Lower leg skin (tissue), 3 donors: ENCODE measurements around the gene CCNH.

ENCODE experiments used
- POLR2A ChIP-seq, 2 donors: fragments of 450-650 bp; IDR thresholded peaks; one replicate each; pipeline ENCODE4 v1.6.1; 2016 to 2017; ENCODE audit warnings: antibody characterized with exemption in 2 of 2, mild to moderate bottlenecking in 1 of 2, moderate library complexity in 1 of 2
- TF ChIP-seq, protein P1 (sequence below), 3 donors: fragments of 450-650 bp; IDR thresholded peaks; one replicate each; pipeline ENCODE4 v1.5.1; 2016; ENCODE audit warnings: antibody characterized with exemption in 3 of 3, mild to moderate bottlenecking in 3 of 3, moderate library complexity in 2 of 3

DNA sequence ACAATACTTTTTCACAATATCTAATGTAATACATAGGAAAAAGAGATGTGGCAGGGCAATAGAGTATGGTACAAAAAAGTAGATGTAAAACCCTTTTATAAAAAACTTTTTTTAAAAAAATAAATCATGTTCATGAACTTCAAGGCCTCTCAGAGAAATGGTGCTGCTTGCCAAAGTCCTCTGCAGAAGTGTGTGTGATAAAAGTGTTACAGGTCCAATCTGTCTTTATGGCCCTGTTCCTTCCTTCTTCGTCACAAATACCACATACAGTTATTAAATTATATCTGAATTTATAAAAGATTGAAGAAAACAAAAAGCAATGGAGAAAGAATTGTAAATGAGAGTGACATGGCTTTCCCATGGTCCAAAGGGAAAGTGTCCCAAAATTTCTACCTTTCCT, 21.7 kb upstream of the CCNH start:
- TF ChIP-seq, protein P1, sequence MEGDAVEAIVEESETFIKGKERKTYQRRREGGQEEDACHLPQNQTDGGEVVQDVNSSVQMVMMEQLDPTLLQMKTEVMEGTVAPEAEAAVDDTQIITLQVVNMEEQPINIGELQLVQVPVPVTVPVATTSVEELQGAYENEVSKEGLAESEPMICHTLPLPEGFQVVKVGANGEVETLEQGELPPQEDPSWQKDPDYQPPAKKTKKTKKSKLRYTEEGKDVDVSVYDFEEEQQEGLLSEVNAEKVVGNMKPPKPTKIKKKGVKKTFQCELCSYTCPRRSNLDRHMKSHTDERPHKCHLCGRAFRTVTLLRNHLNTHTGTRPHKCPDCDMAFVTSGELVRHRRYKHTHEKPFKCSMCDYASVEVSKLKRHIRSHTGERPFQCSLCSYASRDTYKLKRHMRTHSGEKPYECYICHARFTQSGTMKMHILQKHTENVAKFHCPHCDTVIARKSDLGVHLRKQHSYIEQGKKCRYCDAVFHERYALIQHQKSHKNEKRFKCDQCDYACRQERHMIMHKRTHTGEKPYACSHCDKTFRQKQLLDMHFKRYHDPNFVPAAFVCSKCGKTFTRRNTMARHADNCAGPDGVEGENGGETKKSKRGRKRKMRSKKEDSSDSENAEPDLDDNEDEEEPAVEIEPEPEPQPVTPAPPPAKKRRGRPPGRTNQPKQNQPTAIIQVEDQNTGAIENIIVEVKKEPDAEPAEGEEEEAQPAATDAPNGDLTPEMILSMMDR (IDR thresholded peaks at IDR 0.05), result no peak
- no peak for TF ChIP-seq POLR2A (IDR thresholded peaks at IDR 0.05)
